CD1c-positive myeloid dendritic cell (primary cell): ENCODE results near the gene KMO.

Experiments used
- DNase-seq: peaks from one replicate; pipeline ENCODE4 v3.0.0-alpha.2; 2016; ENCODE audit errors: extremely low spot score

The KMO gene

GRCh38 chr1:241627453-241628259 lies 95.5 kb downstream of the KMO start:
- DNase-seq = peak; percentile 79

GRCh38 chr1:241630005-241630404 lies 97.8 kb downstream of the KMO start:
- DNase-seq = no peak

DNA sequence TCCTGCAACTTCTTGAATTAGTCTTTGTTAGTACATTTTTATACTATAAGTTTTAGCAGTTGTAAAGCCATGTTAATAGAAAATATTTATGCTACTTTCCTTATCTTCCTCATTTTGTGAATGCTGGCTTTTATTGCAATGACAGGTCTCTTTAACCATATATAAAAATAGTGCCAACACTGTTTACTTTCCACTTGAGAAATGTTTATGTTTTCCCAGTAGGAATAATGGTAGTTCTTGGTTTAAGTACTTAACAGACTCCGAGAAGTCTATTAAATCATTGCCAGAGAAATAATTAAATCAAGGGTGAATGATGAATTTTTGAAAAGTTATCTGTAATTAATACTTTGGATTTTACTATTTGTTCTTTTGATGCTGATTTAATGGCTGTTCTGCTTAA lies 98.3 kb downstream of the KMO start:
- DNase-seq = no peak

GRCh38 chr1:241630899-241631298 lies 98.7 kb downstream of the KMO start:
- DNase-seq = no peak

GRCh38 chr1:241631674-241632073 lies 99.5 kb downstream of the KMO start:
- DNase-seq = no peak

- no peak for DNase-seq
These were observed 100.8 kb downstream of the KMO start for GRCh38 chr1:241632987-241633386.

DNA sequence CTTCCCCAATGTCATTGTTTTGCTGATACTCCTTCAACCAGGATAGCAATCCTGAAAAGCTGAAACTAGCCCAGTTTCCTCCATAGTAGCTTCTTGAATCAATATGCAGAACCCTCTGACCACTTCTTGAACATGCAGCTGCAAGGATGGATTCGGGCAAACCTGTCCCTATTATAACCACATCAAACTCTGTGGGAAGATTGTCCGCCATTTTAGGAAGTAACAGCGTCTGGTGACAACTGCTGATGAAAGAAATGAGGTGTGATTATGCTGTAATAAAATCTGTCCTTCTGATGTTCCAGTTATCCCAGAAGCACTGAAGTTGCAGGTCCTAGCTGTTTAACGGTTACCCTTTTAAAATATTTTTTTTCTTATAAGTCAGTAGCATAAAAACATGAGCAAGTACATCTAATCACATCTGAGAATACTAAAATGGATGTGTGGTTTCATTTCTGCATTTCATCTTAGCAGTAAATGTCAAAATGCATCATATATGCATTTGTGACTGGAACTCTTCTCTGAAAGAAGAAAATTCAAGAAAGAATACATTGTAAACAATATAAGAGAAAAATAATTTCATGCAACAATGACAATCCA lies 103.5 kb downstream of the KMO start:
- peak; percentile 39 for DNase-seq

- DNase-seq = no peak
These were observed 104.1 kb downstream of the KMO start for GRCh38 chr1:241636291-241636690.

- no peak for DNase-seq
These were observed 104.9 kb downstream of the KMO start for GRCh38 chr1:241637046-241637590.

DNA sequence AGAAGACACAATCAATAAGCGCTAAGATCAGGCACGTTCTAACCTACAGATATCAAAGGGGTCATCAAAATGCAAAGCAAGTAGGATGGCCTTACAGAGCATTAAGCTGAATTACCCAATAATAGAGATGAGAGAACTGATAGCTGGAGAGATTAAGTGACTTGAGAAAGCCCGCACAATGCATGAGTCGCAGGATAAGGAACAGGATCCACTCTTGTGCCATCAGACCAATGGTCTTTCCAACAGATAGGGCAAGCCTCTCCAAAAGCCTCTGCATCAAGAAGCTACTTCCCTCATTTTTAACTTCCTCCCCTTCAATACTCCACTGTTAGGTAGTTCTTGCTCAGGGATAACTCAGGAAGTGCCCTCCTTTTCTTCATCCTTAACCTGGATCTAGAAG lies 105.4 kb downstream of the KMO start:
- peak; percentile 66 for DNase-seq

- DNase-seq = no peak
These were observed 106.0 kb downstream of the KMO start for GRCh38 chr1:241638099-241638682.

- no peak for DNase-seq
These were observed 106.9 kb downstream of the KMO start for GRCh38 chr1:241638909-241639622.

- peak; percentile 29 for DNase-seq
These were observed 107.5 kb downstream of the KMO start for GRCh38 chr1:241639623-241640148.

DNA sequence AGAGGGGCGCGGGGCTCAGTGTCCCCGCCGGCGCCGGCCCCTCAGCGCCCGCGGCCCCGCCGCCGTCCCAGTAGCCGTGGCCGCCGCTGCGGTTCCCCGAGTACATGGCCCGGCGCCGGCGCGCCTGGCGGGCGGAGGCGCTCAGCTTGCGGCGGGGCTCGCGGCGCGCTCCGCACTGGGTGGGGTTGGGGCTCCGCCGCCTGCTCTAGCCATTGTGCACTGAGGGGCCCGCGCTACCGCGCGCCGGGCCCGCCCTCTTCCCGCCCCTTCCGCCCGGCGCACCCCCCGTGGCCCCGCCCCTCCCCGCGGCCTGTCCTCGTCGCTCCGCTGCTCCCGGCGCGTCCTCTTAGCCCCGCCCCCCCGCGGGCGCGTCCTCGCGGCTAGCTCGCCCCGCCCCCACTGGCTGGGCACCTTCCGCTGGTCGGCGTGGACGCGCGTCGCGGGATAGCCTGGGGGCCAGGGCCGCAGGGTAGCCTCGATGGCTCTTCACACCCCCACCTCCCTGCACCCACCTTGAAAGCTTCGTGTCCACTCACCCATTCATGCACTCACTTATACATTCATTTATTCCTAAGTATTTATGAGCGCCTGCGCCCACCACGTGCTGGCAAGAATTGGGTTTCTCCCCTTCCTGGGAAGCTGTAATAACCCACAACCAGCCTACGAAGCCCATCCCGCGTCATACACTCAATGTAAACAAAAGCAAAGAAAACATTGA lies 108.1 kb downstream of the KMO start, which contains the start of the genes CHML and OPN3:
Gene CHML (minus strand): TSS at position 221 of the 718 bp plus-strand sequence. CDS start 4,603 bp downstream, outside the sequence.
Gene OPN3 (minus strand): TSS at position 221 of the 718 bp plus-strand sequence. CDS start 115 bp downstream, at position 106.
- DNase-seq = peak; percentile 96

DNA sequence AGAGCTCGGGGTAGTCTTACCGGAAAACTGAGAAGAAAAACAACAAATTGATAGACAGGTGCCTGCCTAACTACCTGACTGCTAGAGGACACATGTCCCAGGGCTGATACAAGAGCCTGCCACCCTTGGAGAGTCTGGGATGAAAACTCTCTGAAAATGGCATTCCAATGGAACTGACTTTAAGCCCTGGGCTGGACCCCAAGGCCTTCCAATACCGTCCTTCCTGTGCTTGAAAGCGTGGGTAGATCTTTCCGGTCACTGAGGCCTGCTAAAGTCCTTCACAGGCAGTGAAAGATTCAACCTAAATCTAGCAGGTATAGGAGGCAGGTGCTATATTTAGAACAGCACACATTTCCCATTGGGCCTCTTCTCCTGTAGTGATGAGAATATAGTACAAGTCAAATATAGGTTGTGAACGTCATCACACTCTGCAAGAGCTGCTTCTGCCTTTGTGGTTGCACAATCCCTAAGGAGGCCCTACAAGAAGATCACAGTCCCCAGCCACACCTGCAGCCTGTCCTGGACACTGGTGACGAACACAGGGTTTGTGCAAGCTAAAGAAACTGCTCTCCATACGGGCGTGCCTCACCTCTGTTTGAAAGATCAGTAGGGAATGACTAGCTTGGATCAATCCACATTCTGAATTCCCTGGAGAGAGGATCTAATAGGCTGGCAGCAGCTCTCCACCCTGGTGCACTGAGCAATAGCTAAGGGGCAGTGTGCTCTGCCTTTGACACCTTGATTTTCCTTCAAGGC lies 108.9 kb downstream of the KMO start:
- DNase-seq = no peak

- no peak for DNase-seq
These were observed 109.8 kb downstream of the KMO start for GRCh38 chr1:241641773-241642592.

DNA sequence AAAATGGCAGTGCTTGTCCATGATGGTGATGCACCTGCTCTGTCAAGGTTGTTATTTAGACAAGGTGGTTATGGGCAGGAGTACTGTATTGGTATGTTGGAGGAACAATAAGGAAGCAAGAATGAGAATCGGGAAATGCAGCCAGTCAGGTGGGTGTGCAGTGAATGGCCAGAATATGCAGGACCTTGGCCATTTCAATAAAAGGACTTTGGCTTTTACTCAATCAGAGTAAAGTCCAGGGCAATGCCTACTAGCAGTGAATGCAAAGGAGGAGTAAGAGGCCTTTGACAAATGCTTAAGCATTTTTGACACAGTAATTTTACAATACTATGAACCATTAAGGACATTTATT lies 110.4 kb downstream of the KMO start:
- no peak for DNase-seq

DNA sequence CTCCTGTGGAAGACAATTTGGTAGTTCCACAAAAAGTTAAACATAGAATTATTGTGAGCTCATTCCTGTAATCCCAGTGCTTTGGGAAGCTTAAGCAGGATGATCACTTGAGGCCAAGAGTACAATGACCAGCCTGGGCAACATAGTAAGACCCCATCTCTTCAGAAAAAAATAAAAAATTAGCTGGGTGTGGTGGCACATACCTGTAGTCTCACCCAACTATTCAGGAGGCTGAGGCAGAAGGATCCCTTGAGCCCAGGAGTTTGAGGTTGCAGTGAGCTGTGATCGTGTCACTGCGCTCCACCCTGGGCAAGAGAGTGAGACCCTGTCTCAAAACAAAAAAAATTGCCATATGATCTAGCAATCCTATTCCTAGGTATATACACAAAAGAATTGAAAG lies 112.1 kb downstream of the KMO start:
- no peak for DNase-seq

GRCh38 chr1:241645199-241645598 lies 113.0 kb downstream of the KMO start:
- no peak for DNase-seq
